HPDE6-E6E7 (cell line): ENCODE results near the gene QSOX1.
A peak's percentile ranks its signal among the peaks of the same experiment; 100 is the strongest.

Experiments used
- DNase-seq: peaks from one replicate; pipeline ENCODE4 v3.0.0; 2011; ENCODE audit warnings: missing footprints; ENCODE audit errors: extremely low spot score

Gene QSOX1

GRCh38 chr1:180169640-180170195 lies 15.0 kb downstream of the QSOX1 start:
- DNase-seq, result no peak

GRCh38 chr1:180170546-180171151 lies 16.0 kb downstream of the QSOX1 start:
- DNase-seq, result no peak

GRCh38 chr1:180171691-180172090 lies 17.0 kb downstream of the QSOX1 start:
- no peak for DNase-seq

- no peak for DNase-seq
Observed at GRCh38 chr1:180173451-180173850, 18.8 kb downstream of the QSOX1 start.

GRCh38 chr1:180173952-180174351 lies 19.3 kb downstream of the QSOX1 start:
- no peak for DNase-seq

GRCh38 chr1:180175291-180175690 lies 20.6 kb downstream of the QSOX1 start:
- DNase-seq, result no peak

- no peak for DNase-seq
Observed at GRCh38 chr1:180175806-180176205, 21.1 kb downstream of the QSOX1 start.

GRCh38 chr1:180176965-180177364 lies 22.3 kb downstream of the QSOX1 start:
- DNase-seq, result no peak

- no peak for DNase-seq
Observed at GRCh38 chr1:180177931-180178330, 23.3 kb downstream of the QSOX1 start.

GRCh38 chr1:180178511-180179161 lies 24.0 kb downstream of the QSOX1 start:
- no peak for DNase-seq

- no peak for DNase-seq
Observed at GRCh38 chr1:180179162-180179957, 24.7 kb downstream of the QSOX1 start.

GRCh38 chr1:180181048-180181447 lies 26.4 kb downstream of the QSOX1 start:
- no peak for DNase-seq

- no peak for DNase-seq
Observed at GRCh38 chr1:180181996-180182642, 27.4 kb downstream of the QSOX1 start.

GRCh38 chr1:180182643-180183311 lies 28.1 kb downstream of the QSOX1 start:
- no peak for DNase-seq

GRCh38 chr1:180183426-180183825 lies 28.8 kb downstream of the QSOX1 start:
- DNase-seq, result no peak

- DNase-seq, result no peak
Observed at GRCh38 chr1:180184041-180184440, 29.4 kb downstream of the QSOX1 start.

GRCh38 chr1:180185281-180185680 lies 30.6 kb downstream of the QSOX1 start:
- no peak for DNase-seq

GRCh38 chr1:180185971-180186645 lies 31.4 kb downstream of the QSOX1 start:
- no peak for DNase-seq

- DNase-seq, result no peak
Observed at GRCh38 chr1:180186831-180187230, 32.2 kb downstream of the QSOX1 start.

- DNase-seq, result no peak
Observed at GRCh38 chr1:180187626-180188025, 33.0 kb downstream of the QSOX1 start.

GRCh38 chr1:180188091-180188506 lies 33.4 kb downstream of the QSOX1 start:
- peak; percentile 46 for DNase-seq
